CD4-positive, alpha-beta T cell (primary cell): Measurements from ENCODE around the gene COL13A1. TPM values are rescaled to one million over a fixed set of nuclear protein-coding genes. Genes with fewer than 3 reads are reported as not detected.

Experiments
- ATAC-seq: fragments of 200-7000 bp; cut with Tn5 transposase; one replicate; pipeline ENCODE4 v1.10.0; 2022; ENCODE audit warnings: mild to moderate bottlenecking; ENCODE audit not compliant: poor library complexity
- CTCF ChIA-PET: fragments of 350-600 bp; sonication (Branson Sonifier 250); formaldehyde crosslinking; loops from one replicate; lab custom pipeline; 2021; ENCODE audit warnings: antibody characterized with exemption, inconsistent platforms; lab: Charles Lee
- POLR2A ChIA-PET: fragments of 350-600 bp; sonication (Branson Sonifier 250); formaldehyde crosslinking; loops from one replicate; lab custom pipeline; 2021; ENCODE audit warnings: antibody characterized with exemption, inconsistent platforms; lab: Charles Lee
- DNase-seq, 14 experiments: peaks; one replicate each; pipeline ENCODE4 v3.0.0-alpha.2; 2013 to 2020; ENCODE audit warnings: mixed read lengths in 2 of 14
- H3K27ac ChIP-seq, 2 donors: one replicate each; pipeline versions ENCODE4 v1.5.1 to v1.7.0; 2013; ENCODE audit warnings: low read length in 2 of 2, low read depth in 1 of 2, mild to moderate bottlenecking in 1 of 2
- H3K27me3 ChIP-seq, 2 experiments: 1 replicate in 1 of 2; 2 replicates in 1 of 2; pipeline versions ENCODE4 v1.6.1 to v1.7.0; 2013; ENCODE audit warnings: low read length in 2 of 2, control low read depth in 1 of 2, mild to moderate bottlenecking in 1 of 2, moderate library complexity in 1 of 2; ENCODE audit not compliant: insufficient read depth in 2 of 2, control insufficient read depth in 1 of 2
- H3K36me3 ChIP-seq: one replicate; pipeline ENCODE4 v1.6.1; 2013; ENCODE audit warnings: low read length, control low read depth; ENCODE audit not compliant: insufficient read depth
- H3K4me1 ChIP-seq: one replicate; pipeline ENCODE4 v1.6.1; 2013; ENCODE audit warnings: low read length, control low read depth; ENCODE audit not compliant: insufficient read depth
- H3K4me3 ChIP-seq: one replicate; pipeline ENCODE4 v1.5.1; 2013; ENCODE audit warnings: mild to moderate bottlenecking, low read length, moderate library complexity
- H3K9me3 ChIP-seq, 2 experiments: 1 replicate in 1 of 2; 2 replicates in 1 of 2; pipeline versions ENCODE4 v1.6.1 to v1.7.0; 2013; ENCODE audit warnings: low read length in 2 of 2, mild to moderate bottlenecking in 2 of 2, control low read depth in 1 of 2, moderate library complexity in 1 of 2; ENCODE audit not compliant: control insufficient read depth in 1 of 2, insufficient read depth in 1 of 2
- H3K27ac Mint-ChIP-seq: one replicate; pipeline ENCODE4 v1.8.0; 2020; ENCODE audit warnings: mixed read lengths
- H3K27me3 Mint-ChIP-seq: one replicate; pipeline ENCODE4 v1.8.0; 2021; ENCODE audit warnings: mixed read lengths
- H3K36me3 Mint-ChIP-seq: one replicate; pipeline ENCODE4 v1.8.0; 2021; ENCODE audit warnings: low read depth, mixed read lengths
- H3K4me1 Mint-ChIP-seq: one replicate; pipeline ENCODE4 v1.8.0; 2021; ENCODE audit warnings: low read depth, mixed read lengths
- H3K4me3 Mint-ChIP-seq: one replicate; pipeline ENCODE4 v1.8.0; 2020; ENCODE audit warnings: mild to moderate bottlenecking, mixed read lengths
- H3K9me3 Mint-ChIP-seq: one replicate; pipeline ENCODE4 v1.8.0; 2020; ENCODE audit warnings: mixed read lengths
- intact Hi-C, 2 experiments: fragments of 100-400 bp; cut with DNase I in 1 of 2; cut with micrococcal nuclease in 1 of 2; formaldehyde crosslinking; loops; one replicate each; pipeline versions ENCODE4 v1.15.1 to v1.9.0; 2023 to 2025; cut with DNase I, micrococcal nuclease
- total RNA-seq, 174 experiments: library from RNA in 2 of 174; stranded (reverse) in 2 of 174; gene quantifications; one replicate each; pipeline ENCODE4 v1.2.3 and lab custom pipeline; 2021 to 2026
- TF ChIP-seq, protein P1 (sequence below): fragments of 200-600 bp; IDR thresholded peaks from one replicate; pipeline ENCODE4 v1.8.0; 2022; ENCODE audit warnings: antibody characterized with exemption, mild to moderate bottlenecking

The COL13A1 gene
- total RNA-seq, 2 experiments from 2014 or later: not detected

DNA sequence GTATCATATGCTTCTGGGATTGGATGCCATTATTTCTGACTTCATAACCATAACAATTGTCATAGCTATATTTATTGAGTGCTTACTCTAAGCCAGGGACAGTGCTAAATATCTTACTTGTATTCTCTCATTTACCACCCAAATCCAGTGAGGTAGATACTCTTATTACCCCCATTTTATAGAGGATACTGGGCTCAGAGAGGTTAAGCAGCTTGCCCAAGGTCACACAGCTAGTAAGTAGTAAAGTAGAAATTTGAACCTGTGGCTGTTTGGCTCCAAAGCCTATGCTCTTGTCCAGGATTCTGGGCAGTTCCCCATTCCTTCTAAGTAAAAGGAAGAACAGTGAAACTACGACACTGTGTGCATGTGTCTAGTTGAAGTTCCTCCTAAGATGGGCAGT, 56.5 kb downstream of the COL13A1 start:
- Mint-ChIP-seq H3K27ac (no peak overlapping the region), H3K4me3 (no peak overlapping the region), H3K36me3 (no peaks in the 10 kb centered on the region), H3K9me3 (no peaks in the 10 kb centered on the region), H3K4me1 (no peaks in the 10 kb centered on the region), H3K27me3 (peaks cover 6% of the 10 kb centered on the region)
- Histone ChIP-seq H3K4me3 (no peak overlapping the region), H3K27me3 (peaks cover 0 to 3% of the 10 kb centered on the region in 2 experiments), H3K36me3 (no peaks in the 10 kb centered on the region), H3K27ac (no peak overlapping the region), H3K4me1 (no peaks in the 10 kb centered on the region), H3K9me3 (no peaks in the 10 kb centered on the region)
- ATAC-seq: no peak
- no peak for DNase-seq
- POLR2A ChIA-PET: no interaction called here
- intact Hi-C loops: no loop called here
- CTCF ChIA-PET: no interaction called here
- TF ChIP-seq, protein P1, sequence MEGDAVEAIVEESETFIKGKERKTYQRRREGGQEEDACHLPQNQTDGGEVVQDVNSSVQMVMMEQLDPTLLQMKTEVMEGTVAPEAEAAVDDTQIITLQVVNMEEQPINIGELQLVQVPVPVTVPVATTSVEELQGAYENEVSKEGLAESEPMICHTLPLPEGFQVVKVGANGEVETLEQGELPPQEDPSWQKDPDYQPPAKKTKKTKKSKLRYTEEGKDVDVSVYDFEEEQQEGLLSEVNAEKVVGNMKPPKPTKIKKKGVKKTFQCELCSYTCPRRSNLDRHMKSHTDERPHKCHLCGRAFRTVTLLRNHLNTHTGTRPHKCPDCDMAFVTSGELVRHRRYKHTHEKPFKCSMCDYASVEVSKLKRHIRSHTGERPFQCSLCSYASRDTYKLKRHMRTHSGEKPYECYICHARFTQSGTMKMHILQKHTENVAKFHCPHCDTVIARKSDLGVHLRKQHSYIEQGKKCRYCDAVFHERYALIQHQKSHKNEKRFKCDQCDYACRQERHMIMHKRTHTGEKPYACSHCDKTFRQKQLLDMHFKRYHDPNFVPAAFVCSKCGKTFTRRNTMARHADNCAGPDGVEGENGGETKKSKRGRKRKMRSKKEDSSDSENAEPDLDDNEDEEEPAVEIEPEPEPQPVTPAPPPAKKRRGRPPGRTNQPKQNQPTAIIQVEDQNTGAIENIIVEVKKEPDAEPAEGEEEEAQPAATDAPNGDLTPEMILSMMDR: no peak

GRCh38 chr10:69860271-69860670, 58.6 kb downstream of the COL13A1 start:
- DNase-seq (no peak), ATAC-seq (no peak)
- Histone ChIP-seq H3K36me3 (no peaks in the 10 kb centered on the region), H3K27ac (no peak overlapping the region), H3K9me3 (no peaks in the 10 kb centered on the region), H3K4me3 (no peak overlapping the region), H3K4me1 (no peaks in the 10 kb centered on the region), H3K27me3 (peaks cover 0 to 3% of the 10 kb centered on the region in 2 experiments)
- H3K27me3 Mint-ChIP-seq: peaks cover 6% of the 10 kb centered on the region
- intact Hi-C loops: no loop called here
- H3K36me3 Mint-ChIP-seq: no peaks in the 10 kb centered on the region
- H3K9me3 Mint-ChIP-seq: no peaks in the 10 kb centered on the region
- ChIA-PET CTCF (no interaction called here), POLR2A (no interaction called here)
- no peaks in the 10 kb centered on the region for H3K4me1 Mint-ChIP-seq
- TF ChIP-seq, protein P1: no peak
- no peak overlapping the region for H3K27ac Mint-ChIP-seq
- H3K4me3 Mint-ChIP-seq: no peak overlapping the region

DNA sequence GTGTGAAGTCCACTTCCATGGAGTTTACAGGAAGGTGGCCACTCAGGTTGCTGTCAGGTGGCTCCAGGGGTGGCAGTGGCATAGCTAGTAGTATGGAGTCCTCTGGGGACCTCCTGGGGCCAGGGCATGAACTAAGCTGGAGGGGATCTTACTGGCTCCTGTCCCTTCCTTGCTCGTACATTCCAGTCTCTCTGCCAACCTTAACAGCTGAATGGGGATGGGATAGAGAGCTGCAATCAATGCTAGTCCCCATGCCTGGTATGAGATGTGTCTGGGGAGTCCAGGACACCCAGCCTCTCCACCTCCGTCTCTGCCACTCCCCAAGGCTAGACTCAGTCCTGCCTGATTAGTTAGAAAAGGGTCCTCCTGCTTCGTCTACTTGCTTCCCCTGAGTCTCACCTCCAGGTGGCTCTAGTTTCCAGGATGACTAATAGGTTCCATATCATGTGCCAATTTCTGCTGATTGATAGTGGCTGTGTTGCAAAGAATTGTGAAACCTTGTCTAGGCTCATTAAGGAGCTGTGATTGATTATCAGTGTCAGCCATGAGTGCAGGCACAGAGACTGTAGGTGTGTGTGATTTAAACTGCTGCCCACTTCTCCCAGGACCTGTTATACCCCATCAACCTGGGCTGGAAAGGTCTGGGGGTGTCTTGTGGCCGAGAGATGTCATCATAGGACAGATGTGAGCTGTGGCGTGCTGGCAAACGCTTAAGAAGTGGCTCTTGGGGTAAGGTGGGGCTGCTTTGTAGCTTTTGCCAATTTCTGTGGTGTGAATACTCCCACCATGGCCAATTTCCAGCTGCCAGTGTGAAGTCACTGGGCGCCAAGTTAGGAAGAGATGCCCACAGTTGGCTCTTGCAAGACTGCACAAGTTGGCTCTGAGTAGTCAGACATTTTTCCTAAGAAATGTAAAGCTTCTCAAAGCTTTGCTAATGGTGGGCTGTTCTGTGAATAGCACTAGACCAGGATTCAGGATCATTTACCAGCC, 59.8 kb downstream of the COL13A1 start:
- intact Hi-C loops: no loop called here
- Histone ChIP-seq H3K27me3 (peaks cover 0 to 3% of the 10 kb centered on the region in 2 experiments), H3K9me3 (no peaks in the 10 kb centered on the region), H3K36me3 (no peaks in the 10 kb centered on the region), H3K4me1 (no peaks in the 10 kb centered on the region), H3K27ac (no peak overlapping the region), H3K4me3 (no peak overlapping the region)
- Mint-ChIP-seq H3K27ac (no peak overlapping the region), H3K36me3 (no peaks in the 10 kb centered on the region), H3K4me1 (no peaks in the 10 kb centered on the region), H3K9me3 (no peaks in the 10 kb centered on the region), H3K4me3 (no peak overlapping the region), H3K27me3 (peaks cover under 1% of the 10 kb centered on the region)
- ChIA-PET POLR2A (no interaction called here), CTCF (no interaction called here)
- ATAC-seq (no peak), DNase-seq (no peak)
- TF ChIP-seq, protein P1: no peak
